Right atrium auricular region (tissue), 2 donors: ENCODE measurements around the gene DCX. TPM values are rescaled to one million over a fixed set of nuclear protein-coding genes. Genes with fewer than 3 reads are reported as not detected.

Source experiments
- DNase-seq: peaks from one replicate; pipeline ENCODE4 v3.0.0-alpha.2; 2019; ENCODE audit warnings: low spot score
- H3K27ac ChIP-seq, 2 donors: fragments of 200-600 bp; sonication (generic); 1 replicate in 1 of 2; 2 replicates in 1 of 2; pipeline ENCODE4 v1.5.1; 2016 to 2019
- H3K27me3 ChIP-seq, 2 donors: fragments of 200-600 bp; sonication (generic); one replicate each; pipeline versions ENCODE4 v1.5.1 to v1.6.0; 2017 to 2019
- H3K36me3 ChIP-seq: fragments of 200-600 bp; sonication (generic); one replicate; pipeline ENCODE4 v1.5.1; 2016
- H3K4me1 ChIP-seq, 2 donors: fragments of 200-600 bp; sonication (generic); one replicate each; pipeline versions ENCODE4 v1.5.1 to v1.6.0; 2017 to 2019
- H3K4me3 ChIP-seq, 2 donors: fragments of 200-600 bp; sonication (generic); 1 replicate in 1 of 2; 2 replicates in 1 of 2; pipeline ENCODE4 v1.5.1; 2017 to 2019; ENCODE audit warnings: mild to moderate bottlenecking in 1 of 2, moderate library complexity in 1 of 2
- H3K9me3 ChIP-seq, 2 donors: fragments of 200-600 bp; sonication (generic); one replicate each; pipeline ENCODE4 v1.5.1; 2019
- CTCF ChIP-seq, 2 donors: fragments of 200-600 bp; sonication (generic); IDR thresholded peaks; one replicate each; pipeline ENCODE4 v1.5.1; 2019; ENCODE audit warnings: antibody characterized with exemption in 2 of 2
- total RNA-seq, 2 donors: library from RNA; depleted of rRNA; stranded (reverse); fragments of >200 nt; gene quantifications; one replicate each; pipeline ENCODE4 v1.1.0, GENCODE V29; 2016

The DCX gene
- total RNA-seq, 2 donors from 2014 or later = not detected

- Histone ChIP-seq H3K4me3 (no peak within 1 kb of the TSS), H3K36me3 (no peaks in the 10 kb centered on the region), H3K4me1 (no peaks in the 10 kb centered on the region), H3K27me3 (no peaks in the 10 kb centered on the region), H3K27ac (no peak within 1 kb of the TSS), H3K9me3 (no peaks in the 10 kb centered on the region)
- TF ChIP-seq CTCF (IDR thresholded peaks at IDR 0.05) = no peak
- no peak for DNase-seq
Measured at GRCh38 chrX:111270339-111270738, 141.7 kb downstream of the DCX start, which contains the start of gene CAPN6. Gene CAPN6 (minus strand): TSS chrX:111270483. CDS start chrX:111263936, 6,547 bp downstream.

DNA sequence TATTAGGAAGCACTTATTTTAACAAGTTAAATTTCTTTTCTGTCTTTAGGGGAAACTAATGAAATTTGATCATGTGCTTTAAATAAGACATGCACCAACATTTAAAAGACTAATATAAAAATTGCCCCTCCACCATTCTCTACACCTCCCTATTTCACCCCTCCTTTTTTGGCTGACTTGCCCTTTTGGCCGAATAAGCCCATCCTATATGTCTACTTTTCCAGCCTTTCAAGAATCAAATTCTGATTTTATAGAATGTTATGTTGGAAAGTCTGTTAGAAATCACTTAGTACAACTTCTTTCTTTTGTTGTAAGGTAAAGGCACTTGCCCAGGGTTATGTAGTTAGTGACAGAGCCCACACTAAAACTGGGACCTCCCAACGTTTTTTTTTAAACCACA lies 143.5 kb downstream of the DCX start:
- no peak for DNase-seq
- Histone ChIP-seq H3K9me3 (no peaks in the 10 kb centered on the region), H3K4me1 (no peaks in the 10 kb centered on the region), H3K27ac (no peak overlapping the region), H3K27me3 (no peaks in the 10 kb centered on the region), H3K4me3 (no peak overlapping the region), H3K36me3 (no peaks in the 10 kb centered on the region)
- no peak for TF ChIP-seq CTCF (IDR thresholded peaks at IDR 0.05)

DNA sequence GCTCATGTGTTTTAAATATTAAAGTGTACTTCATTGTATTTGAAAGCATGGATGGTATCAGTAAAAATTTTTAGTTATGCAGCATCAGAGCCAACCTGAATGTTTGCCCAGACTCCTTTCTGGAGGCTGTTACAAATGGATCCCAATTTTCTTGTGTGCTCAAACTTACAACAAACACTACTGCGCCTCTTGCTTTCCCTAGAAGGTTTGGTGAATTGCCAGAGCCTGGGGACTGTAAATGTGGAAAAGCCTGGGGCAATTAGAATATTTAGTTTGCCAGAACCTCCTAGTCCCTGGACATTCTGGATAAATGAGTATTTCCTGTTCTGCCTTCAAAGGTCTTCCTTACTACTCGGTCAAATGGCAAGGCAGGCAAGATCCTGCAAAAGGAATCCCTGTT lies 146.5 kb downstream of the DCX start:
- no peaks in the 10 kb centered on the region for H3K4me1 ChIP-seq
- H3K9me3 ChIP-seq = no peaks in the 10 kb centered on the region
- no peaks in the 10 kb centered on the region for H3K27me3 ChIP-seq
- no peaks in the 10 kb centered on the region for H3K36me3 ChIP-seq
- no peak overlapping the region for H3K4me3 ChIP-seq
- no peak for TF ChIP-seq CTCF (IDR thresholded peaks at IDR 0.05)
- no peak for DNase-seq
- H3K27ac ChIP-seq = no peak overlapping the region

DNA sequence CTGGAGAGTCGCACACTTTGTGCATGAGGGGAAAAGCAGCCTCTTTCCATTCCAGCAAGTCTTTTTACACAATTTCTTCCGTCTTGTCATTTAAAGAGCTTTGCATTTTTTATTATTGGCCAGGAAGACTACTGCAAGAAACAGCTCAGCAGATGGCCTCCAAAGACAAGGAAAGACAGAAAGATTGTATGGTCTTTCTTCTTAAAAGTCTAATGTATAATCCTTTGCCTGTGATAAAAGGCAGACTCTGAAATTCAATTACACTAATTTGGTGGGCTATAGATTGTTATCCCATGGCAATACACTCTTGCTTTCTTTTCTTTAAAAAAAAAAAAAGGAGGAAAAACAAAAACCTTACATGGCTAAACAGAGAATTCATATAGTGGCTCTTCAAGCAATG lies 147.6 kb downstream of the DCX start:
- no peak for TF ChIP-seq CTCF (IDR thresholded peaks at IDR 0.05)
- Histone ChIP-seq H3K36me3 (no peaks in the 10 kb centered on the region), H3K27me3 (no peaks in the 10 kb centered on the region), H3K9me3 (no peaks in the 10 kb centered on the region), H3K27ac (no peak overlapping the region), H3K4me1 (no peaks in the 10 kb centered on the region), H3K4me3 (no peak overlapping the region)
- no peak for DNase-seq

GRCh38 chrX:111262086-111262485 lies 149.9 kb downstream of the DCX start:
- Histone ChIP-seq H3K27me3 (no peaks in the 10 kb centered on the region), H3K27ac (no peak overlapping the region), H3K4me1 (no peaks in the 10 kb centered on the region), H3K36me3 (no peaks in the 10 kb centered on the region), H3K4me3 (no peak overlapping the region), H3K9me3 (no peaks in the 10 kb centered on the region)
- TF ChIP-seq CTCF (IDR thresholded peaks at IDR 0.05) = no peak
- no peak for DNase-seq

DNA sequence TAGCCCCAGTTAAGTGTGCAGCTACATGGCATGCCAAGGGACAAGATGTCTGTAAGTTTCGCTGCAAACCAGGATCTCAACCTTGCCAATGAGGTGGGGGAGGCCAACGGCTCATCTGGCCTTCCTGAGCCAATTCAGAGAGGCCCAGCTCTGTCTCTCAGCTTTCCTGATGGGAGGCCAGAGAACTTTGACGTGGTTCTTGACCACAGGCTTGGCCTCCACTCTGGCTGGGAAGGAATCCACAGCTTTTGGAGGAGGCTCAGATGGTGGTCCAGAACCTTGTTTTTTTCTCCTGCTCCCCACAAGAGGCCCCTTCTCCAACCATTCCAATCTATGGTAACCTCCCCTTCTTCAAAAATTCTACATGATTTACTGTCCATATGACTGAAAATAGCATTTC lies 151.5 kb downstream of the DCX start:
- no peak for TF ChIP-seq CTCF (IDR thresholded peaks at IDR 0.05)
- DNase-seq = no peak
- Histone ChIP-seq H3K4me3 (no peak overlapping the region), H3K36me3 (no peaks in the 10 kb centered on the region), H3K4me1 (no peaks in the 10 kb centered on the region), H3K27ac (no peak overlapping the region), H3K27me3 (no peaks in the 10 kb centered on the region), H3K9me3 (no peaks in the 10 kb centered on the region)
